Stimulated activated CD8-positive, alpha-beta memory T cell treated with anti-CD3 and anti-CD28 coated beads, Interleukin-4, amount 100 ng/mL, for 4 hours (primary cell): ENCODE results near the gene SLC25A47.
A peak's percentile ranks its signal among the peaks of the same experiment; 100 is the strongest.
"Not testable (repeated sequence)": the region's sequence is repeated elsewhere in the genome, so short reads cannot be mapped to it uniquely, and the experiment has no call there.

Experiments
- DNase-seq, 2 donors: peaks; one replicate each; pipeline ENCODE4 v3.0.0-alpha.2; 2020; ENCODE audit warnings: low read depth in 2 of 2, low spot score in 1 of 2

Gene SLC25A47, protein sequence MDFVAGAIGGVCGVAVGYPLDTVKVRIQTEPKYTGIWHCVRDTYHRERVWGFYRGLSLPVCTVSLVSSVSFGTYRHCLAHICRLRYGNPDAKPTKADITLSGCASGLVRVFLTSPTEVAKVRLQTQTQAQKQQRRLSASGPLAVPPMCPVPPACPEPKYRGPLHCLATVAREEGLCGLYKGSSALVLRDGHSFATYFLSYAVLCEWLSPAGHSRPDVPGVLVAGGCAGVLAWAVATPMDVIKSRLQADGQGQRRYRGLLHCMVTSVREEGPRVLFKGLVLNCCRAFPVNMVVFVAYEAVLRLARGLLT

DNA sequence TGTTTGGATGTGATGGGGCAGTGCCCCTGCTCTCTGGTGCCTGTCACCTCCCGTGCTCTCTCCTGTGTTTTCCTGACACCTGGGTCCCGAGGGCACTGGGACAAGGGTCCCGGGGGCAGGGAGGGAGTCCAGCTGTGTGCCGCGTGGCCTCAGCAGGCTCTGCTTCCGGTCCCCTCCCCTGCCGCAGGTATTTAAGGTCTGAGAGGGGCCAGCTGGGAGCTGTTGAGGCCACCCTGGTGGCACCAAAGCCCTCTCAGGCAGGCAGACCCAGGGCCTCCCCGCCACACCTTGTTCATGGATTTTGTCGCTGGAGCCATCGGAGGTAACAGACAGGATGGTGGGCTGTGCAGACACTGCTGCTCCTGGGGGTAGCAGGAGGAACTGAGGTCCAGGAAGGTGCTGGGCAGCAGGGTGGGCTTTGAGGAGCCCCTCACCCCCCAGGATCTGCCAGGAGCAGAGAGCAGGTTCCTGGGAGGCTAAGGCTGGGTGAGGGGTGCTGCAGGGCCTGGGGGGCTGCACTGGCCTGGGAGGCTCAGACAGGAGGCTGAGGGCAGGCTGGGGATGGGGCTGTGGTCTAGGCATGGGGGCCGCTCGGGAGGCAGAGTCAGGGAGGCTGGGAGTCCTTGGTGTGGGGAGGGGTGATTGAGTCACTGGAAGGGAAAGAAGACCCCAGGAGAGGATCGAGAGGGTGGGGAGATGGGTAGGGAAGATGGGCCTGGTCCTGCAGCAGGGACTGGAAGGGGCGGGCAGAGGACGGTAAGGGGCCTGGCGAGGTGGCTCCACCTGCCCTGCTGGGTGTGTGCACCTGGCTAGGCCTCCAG lies at the start of gene SLC25A47:
SLC25A47 (plus strand) TSS at position 219 of the 821 bp plus-strand sequence; CDS start at position 295, 76 bp downstream.
- no peak for DNase-seq

DNA sequence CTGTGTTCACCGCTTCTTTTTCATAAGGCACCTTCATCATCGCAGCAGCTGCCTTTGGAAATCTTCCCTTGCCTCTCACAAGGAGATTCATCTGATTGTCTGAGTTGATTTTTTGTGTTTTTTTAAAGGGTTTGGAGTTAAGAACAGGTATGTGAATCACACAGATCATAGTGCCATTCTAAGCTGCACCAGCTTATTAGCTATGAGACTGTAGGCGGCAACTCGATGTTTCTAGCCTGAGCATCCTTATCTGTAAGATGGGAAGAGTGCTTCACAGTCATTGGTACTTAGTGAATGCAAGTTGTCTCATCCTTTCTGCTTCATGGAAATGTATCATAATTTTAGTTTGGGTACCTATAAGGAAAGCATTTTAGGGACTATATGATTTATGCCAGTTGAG lies 48.9 kb upstream of the SLC25A47 start:
- DNase-seq = no peak

DNA sequence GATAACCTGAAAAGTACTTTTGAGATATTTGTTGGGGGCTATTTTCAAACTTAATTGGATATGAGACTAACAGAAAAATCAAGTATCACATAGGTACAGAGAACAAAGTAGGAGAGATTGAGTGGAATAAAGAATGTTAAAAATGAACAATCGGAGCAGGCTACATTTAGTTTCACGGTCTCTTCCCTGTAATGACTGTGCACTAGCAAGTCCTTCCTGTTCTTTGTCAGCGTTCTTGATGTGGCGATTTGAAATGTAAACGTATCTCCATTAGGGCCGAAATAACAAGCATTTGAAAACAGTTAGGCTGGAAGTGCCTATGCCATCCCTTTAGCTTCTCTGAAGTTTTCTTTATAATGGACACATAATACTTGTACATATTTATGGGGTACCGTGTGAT lies 47.9 kb upstream of the SLC25A47 start:
- DNase-seq = no peak

DNA sequence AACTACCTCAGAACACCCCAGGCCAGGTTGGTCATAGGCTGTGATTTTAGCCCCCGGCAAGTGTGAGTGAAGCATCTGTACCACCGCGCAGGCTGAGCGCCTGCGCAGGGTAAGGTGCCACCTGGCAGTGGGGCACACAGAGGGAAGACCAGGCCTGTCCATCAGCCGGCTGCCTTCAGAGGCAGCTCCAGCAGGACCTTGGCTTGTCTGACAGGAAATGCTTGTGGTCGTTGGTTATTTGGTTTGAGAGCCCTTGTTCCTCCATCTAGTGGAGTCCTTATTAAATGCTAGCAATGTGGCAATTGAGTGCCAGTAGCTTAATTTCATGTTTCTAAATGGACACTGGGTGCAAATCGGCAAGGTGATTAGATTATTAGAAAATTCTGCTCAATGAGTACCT lies 44.4 kb upstream of the SLC25A47 start:
- DNase-seq = no peak

DNA sequence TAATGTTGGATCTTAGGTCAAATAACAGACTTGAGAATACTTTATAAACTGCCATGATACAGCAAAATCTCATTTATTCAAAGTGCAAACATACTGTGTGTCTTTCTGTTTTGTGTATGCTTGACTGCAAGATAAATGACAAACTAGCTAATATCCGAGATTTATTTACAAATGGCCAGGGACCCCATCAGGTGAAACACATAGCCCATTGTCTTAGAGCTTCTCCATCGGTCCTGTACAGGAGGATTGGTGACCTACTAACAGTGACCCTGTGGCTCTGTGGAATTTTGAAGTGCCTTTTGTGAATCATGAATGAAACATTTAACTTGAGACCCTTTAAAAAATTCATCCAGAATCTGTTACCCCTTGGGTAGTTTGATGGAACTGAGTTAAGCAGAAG lies 44.0 kb upstream of the SLC25A47 start:
- DNase-seq = no peak

DNA sequence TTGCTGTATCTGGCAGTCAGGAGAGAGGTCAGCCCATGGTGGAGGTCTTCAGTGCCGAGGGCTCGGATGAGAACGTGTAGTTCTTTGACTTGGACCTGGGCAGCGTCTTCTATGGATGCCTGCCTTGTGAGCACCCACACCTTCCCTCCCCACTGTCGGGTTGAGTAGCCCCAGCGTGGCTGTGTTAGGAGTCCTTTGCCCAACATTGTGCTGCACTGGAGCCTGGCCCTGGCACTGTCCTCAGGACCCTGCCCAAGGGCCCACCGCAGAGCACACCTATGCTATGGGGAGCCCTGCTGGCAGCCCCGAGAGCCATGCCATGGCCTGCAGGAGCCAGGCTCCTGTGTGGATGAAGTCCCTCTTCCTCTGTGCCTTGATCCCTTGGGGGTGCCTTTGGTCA lies 43.6 kb upstream of the SLC25A47 start:
- DNase-seq = no peak

DNA sequence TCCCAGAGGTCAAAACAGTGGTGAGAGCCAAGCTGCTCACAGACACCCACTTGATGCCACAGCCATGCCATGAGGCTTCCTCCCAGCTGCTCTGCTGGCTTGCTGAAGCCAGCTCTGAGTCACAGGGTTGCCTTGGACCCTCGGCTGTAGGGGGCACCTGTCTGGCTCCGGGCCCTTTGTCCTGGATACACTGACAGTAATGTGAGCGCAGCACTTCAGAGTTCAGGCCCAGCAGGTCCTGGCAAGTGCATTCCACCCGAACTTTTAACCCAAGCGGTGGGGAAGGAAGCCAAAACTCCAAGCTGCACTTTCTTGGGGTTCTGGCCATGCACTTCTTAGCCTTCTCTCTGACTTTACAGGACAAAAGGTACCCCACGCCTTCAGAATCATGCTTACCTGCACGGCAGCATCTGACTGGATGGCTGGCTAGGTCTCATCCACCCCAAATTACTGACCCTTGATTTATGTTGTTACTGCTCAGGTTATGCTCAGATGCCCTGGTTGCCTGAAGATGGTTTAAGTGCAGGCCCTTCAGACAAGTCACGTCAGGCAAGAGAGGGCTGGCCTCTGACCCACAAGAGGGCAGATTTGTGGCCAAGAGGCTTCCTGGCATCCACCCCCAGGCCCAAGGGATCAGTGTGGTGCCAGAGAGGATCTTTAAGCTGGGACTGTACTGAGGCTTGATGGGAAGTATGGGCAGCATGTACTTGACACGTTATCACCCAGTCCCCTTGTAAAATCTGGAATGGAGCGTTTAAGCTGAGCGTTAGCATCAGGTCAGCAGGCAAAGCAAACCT lies 41.7 kb upstream of the SLC25A47 start:
- DNase-seq = no peak

DNA sequence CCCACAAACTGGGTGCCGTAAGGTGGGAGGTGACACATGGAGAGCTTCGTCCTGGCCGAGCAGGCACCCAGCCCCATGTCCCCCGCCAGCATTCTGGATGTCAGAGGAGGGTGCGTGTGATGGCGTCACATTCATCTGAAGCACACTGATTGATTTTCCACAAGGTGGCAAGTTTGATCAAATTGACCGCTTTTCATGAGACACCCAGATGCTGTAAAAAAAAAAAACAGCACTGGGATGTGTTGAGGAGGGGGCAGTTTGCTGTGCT lies 41.1 kb upstream of the SLC25A47 start:
- DNase-seq = no peak

DNA sequence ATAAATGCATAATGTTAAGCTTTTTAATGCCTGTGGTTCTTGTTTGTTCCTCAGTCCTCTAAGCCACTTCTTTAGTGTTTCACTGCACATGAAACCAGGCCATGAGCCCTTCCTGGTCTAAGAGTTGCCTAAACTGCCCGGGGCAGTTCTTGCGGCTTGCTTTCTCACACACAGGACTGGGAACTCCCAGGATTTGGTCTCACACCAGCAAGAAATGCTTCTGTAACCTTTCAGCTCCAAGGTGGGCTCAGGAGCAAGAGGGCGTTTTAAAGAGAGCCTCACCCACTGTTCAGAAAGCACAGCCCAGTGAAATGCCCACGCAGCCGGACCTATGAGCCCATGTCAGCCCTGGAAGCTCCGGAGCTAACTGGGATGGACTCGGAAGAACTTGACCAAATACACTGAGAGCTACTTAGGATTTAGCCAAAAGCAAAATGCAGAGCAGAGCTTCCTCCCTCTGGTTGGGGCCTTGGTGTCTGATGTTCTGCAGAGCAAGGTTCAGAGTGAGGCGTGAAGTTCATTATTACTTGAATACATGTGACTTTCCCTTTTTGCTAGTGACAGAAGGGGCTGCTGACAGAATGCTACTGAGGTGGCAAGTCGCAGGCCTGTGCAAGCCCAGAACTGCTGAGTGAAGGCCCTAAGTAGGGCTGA lies 40.2 kb upstream of the SLC25A47 start:
- DNase-seq = no peak

DNA sequence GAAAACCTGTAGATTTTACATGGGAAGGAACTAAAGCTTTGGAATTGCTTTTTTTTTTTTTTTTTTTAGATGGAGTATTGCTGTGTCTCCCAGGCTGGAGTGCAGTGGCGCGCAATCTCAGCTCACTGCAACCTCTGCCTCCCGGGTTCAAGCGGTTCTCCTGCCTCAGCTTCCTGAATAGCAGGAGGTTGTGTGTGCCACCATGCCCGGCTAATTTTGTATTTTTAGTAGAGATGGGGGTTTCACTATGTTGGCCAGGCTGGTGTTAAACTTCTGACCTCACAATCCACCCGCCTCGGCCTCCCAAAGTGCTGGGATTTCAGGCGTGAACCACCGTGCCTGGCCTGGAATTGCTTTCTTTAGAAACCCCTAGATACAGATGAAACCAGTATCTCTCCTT lies 39.7 kb upstream of the SLC25A47 start:
- not testable (repeated sequence) for DNase-seq

DNA sequence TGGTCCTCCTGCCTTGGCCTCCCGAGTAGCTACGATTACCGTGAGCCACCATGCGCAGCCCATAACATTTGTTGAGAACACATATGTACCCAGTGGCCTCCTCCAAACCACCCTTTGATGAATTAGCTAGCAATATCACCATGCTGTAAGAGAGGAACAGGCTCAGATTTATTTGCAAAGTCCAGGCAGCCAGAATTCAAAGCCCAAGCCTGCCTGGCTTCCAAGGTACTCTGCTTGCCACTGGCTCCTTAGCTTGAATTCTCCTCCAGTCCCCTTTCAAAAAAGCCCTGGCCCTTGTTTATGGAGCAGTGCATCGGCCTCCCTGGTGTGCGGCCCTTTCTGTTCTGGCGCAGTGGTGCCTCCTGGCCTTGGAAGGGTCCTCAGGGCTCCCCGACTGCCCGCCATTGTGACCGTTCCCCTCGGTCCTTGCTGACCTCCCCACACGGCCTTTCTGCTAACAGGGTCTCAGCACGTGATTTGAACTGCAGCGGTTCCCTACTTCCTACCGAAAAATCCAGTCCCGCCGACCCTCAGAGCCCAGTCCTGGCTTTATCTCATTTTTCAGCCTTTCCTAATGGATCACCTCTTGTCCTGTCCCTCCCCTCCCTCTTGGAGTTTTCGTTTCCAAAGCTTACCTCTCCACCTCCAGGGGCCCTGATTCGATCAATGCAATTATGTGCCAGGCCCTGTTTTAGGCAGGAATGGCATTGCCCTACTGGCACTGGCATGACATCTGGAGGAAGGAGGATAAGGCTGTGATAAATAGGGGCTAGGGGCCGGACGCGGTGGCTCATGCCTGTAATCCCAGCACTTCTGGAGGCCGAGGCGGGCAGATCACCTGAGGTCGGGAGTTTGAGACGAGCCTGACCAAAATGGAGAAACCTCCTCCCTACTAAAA lies 38.9 kb upstream of the SLC25A47 start:
- DNase-seq = no peak

DNA sequence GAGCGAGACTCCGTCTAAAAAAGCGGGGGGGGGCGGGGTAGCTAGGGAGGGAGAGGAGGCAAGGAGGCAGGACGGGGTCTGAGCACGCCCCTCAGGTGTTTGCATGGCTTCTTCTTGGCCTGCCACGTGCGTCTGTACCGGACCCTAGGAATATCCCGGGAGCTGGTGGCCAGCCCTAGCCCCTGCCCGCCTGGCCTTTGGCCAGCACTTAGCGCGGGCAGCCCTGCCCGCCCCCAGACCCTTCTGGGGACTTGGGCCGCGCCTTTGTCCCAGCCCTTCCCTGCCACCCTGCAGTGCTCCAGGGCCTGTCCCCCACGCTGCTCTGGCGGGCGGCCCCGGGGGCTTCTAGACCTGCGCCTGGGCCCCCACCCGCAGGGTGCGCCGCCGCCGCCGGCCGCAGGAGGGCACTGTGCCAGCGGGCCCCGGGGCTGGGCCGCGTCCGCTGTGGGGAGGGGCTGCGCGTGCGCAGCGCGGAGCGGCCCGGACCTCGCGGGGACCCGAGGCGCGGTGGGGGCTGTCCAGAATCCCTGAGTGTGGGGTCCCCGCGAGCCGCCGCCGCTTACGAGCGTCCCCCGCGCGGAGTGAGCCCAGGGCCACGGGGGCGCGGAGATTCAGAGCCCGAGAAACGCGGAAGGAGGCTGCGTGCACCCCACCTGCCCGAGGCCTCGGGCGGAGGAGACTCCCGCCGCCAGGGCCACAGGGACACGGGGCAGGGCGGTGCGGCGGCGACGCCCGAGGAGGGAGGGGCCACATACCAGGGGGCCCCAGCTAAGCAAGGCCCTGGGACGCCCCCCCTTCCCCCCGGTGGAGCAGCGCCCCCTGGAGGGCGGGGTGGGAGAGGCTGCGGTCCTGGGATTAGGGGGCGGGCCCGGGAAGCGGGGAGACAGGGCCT lies 37.9 kb upstream of the SLC25A47 start:
- peak; percentile 40 to 48 for DNase-seq

DNA sequence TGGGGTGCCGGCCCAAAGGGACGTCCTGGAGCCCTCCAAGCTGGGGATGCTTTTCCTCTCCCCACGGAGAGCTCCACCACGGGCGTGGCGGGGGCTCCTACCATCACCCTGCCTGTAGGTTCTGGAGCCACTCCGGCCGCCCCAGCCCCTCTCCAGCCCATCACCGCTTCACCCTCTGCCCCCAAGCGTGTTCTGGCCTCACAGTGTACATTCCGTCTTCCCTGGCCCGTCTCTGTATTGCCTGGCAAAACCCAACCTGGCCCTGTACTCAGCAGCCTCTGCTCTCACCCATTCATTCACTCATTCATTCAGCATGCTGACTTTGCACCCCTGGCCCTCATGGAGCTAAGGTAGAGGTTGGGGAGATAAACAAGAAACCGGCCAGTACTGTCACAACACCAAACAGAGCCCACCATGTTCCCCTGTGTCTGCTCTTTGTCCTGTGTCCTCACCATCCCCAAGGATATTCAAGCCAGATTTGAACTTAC lies 37.2 kb upstream of the SLC25A47 start:
- DNase-seq = no peak

DNA sequence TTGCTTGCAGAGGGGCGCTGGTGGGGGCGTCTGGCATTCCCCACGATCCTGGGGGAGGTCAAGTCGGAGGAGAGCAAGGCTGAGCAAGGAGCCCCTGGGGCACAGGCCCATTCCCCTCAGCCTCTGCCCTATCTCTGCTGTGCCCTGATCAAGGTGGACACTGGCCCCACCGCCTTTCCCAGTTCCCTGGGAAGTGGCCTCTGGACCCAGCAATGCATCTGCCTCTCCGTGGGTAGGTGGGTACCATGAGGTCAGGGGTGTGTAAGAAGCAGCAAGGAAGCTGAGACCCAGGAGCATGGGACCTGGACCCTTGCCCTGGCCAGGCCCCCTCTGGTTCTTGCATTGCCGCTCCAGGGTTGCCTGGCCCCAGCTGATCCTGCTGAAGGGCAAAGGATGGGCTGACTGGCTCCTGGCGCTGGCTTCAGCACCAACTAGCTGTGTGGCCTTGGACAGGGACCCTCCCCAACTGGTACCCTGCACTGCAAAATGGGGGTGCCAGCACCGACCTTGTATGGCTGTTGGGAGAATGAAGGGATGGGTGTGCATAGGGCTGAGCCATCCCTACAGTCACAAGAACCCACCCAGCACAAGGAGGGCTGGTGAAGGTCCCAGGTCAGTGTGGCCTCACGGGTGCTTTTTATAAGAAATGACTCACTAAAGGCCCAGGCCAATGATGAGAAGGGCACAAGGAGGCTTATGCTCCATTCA lies 36.5 kb upstream of the SLC25A47 start:
- no peak for DNase-seq

DNA sequence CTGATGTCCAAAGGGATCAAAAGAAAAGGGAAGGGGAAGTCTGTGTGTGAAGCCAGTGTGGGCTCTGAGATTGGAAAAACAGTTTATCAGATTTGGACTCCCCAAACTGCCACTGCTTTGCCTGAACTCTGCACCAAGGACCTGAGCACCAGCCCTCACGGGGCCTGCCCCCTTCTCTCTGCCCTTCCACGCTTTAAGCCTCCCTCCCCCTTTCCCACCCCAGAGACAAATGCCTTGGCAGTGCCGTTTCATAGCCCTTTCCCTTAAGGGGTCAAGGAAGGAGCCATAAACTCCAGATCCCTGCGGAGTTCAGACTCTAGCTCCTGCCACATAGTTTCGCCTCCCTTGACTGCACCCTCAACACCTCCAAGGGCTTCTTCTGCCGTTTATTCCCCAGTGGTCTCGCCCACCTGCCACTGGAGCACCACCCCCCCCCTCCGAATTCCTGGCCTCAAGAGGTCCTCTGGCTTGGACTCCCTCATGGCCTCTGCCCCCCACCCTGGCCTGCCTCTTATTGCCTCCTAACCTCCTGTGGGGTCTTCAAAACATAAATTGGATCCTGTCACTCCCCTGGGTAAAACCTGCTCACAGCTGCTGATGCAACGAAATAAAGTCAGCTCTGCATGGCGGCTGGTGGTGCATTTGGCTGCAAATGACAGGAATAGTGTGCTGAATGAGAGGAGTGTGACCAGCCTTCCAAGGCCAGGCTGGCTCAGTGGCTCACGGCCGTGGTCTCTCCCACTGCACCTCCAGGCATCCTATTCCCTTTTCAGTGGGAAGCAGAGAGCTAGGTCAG lies 35.7 kb upstream of the SLC25A47 start:
- no peak for DNase-seq

DNA sequence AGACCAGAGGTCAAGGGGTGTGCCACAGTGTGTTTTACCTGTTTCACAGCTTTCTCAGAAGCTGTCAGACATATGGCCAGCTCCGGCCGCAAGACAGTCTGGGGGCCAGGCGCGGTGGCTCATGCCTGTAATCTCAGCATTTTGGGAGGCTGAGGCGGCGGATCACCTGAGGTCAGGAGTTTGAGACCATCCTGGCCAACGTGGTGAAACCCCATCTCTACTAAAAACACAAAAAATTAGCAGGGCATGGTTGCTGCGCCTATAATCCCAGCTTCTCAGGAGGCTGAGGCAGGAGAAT lies 35.2 kb upstream of the SLC25A47 start:
- DNase-seq = not testable (repeated sequence)

DNA sequence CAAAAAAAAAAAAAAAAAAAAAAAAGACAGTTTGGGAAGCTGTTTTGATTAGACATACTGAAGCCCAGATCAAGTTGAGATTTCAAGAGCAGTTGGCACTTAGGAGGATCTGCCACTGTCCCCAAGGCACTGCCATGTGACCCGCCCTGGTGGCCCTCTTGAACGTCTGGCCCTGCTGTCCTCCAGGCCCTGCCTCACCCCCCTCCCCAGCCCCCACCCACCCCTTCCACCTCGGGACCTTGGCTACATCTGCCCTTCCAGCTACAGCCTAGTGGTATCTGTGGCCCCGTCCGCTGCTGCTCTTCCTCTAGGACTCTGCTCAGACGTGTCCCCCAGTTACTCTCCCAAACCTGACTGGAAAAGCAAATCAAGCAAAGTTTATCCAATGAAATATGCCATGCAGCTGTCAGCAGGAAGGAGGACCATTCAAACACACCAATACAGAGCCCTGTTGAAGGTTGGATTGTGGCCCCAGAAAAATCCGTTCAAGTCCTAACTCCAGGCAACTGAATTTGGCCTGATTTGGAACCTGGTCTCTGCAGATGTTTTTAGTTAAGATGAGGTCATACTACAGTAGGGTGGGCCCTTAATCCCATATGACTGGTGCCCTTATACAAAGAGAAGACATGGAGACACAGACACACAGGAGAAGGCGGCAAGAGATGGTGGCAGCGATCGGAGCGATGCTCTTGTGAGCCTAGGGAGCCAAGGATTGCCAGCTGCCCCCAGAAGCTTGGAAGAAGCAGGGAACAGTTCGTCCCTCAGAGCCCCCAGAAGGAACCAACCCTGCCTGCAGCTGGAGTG lies 34.6 kb upstream of the SLC25A47 start:
- DNase-seq = no peak
